ENCODE data around the gene EHD1. TPM values are rescaled to one million over a fixed set of nuclear protein-coding genes. Genes with fewer than 3 reads are reported as not detected.

EHD1 gene
- polyA plus RNA-seq, 2 of the 4 experiments (the other 2 are of a cell fraction), result 25.9 to 37.8 TPM

DNA sequence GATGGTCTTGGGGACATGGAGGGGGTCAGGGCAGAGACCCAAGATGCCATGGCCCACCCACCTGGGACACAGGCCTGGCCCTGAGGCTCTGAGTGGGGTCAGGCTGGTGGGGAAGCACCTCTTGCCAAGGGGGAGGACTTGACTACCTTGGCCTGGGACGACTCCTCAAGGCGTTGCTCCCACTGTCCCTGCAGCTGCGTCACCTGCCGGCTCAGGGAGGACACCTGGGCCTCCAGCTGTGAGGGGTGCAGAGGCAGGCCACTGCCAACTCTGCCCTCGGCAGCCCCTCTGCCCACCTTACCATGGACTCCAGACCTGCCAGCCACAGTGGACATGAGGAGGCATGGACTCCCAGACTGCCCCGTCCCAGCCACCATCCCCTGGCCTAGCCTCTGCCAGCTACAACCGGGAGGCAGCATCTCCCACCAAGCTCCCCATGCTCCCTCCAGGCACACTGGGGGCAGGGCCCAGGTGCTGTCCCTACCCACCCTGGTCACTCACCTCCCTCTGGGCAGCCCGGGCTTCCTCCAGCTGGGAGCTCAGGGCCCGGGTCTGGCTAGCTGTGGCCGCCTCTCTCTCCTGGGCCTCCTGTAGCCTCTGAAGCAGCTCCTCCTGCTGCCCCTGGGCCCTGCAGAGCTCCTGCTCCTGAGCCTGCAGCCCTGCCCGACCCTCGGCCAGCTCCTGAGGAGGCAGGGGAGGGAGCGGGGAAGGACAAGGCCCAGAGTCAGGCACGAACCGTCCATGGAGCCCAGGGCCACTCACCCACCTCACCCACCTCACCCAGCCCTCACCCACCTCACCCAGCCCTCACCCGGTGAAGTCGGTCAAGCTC, 42.6 kb downstream of the EHD1 start:
- H3K9me3 ChIP-seq, result no peaks in the 10 kb centered on the region
- peak overlapping the region; percentile 58 for H3K4me2 ChIP-seq
- 77% methylated on average over 8 of the region's 17 CpGs for WGBS (ENCODE audit: missing lambda C conversion rate)
- no peak for FAIRE-seq
- peaks cover 17% of the 10 kb centered on the region for H3K4me1 ChIP-seq
- peak; percentile 16 to 27; a peak in 5 of 6 replicates for ATAC-seq
- peak overlapping the region; percentile 60 to 68; a peak in 4 of 6 replicates for H3K27ac ChIP-seq
- no peak for DNase-seq (ENCODE audit: low read depth in 1 of 2, low spot score in 1 of 2)
- H3K4me3 ChIP-seq, result no peak overlapping the region
- CTCF ChIA-PET, result interaction anchor here (1.1 to 39.4 kb wide), 9 partner anchors 10 to 193 kb away, joined by 3 to 1607 read pairs (median 4); partner anchors contain the start of genes ARL2, CDC42BPG and EHD1
- TF ChIP-seq HDAC2 (IDR thresholded peaks at IDR 0.05) (no peak), RNF2 (IDR thresholded peaks at IDR 0.05; ENCODE audit: borderline replicate concordance, low read depth) (no peak), RARB (CRISPR knock-in tag; IDR thresholded peaks at IDR 0.05) (no peak), JUNB (IDR thresholded peaks at IDR 0.05) (no peak), SREBF2 (IDR thresholded peaks at IDR 0.05) (no peak), FOSB (CRISPR knock-in tag; IDR thresholded peaks at IDR 0.05) (no peak), ZC3H11A (IDR thresholded peaks at IDR 0.05) (no peak), MAZ (IDR thresholded peaks at IDR 0.05; ENCODE audit: borderline replicate concordance, low read depth, low read length) (no peak), ZNF302 (CRISPR knock-in tag; IDR thresholded peaks at IDR 0.05) (no peak), FOXS1 (CRISPR knock-in tag; IDR thresholded peaks at IDR 0.05) (no peak)
- TF ChIP-seq, protein P1, sequence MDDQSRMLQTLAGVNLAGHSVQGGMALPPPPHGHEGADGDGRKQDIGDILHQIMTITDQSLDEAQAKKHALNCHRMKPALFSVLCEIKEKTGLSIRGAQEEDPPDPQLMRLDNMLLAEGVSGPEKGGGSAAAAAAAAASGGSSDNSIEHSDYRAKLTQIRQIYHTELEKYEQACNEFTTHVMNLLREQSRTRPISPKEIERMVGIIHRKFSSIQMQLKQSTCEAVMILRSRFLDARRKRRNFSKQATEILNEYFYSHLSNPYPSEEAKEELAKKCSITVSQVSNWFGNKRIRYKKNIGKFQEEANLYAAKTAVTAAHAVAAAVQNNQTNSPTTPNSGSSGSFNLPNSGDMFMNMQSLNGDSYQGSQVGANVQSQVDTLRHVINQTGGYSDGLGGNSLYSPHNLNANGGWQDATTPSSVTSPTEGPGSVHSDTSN (IDR thresholded peaks at IDR 0.05), result no peak
- TF ChIP-seq, protein P2, sequence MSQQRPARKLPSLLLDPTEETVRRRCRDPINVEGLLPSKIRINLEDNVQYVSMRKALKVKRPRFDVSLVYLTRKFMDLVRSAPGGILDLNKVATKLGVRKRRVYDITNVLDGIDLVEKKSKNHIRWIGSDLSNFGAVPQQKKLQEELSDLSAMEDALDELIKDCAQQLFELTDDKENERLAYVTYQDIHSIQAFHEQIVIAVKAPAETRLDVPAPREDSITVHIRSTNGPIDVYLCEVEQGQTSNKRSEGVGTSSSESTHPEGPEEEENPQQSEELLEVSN (IDR thresholded peaks at IDR 0.05; ENCODE audit: borderline replicate concordance, low read depth), result no peak
- POLR2A ChIA-PET, result interaction anchor here (1.3 kb wide), 1 partner anchor 178 kb away, joined by 3 read pairs; the partner anchor contains the start of gene ARL2

DNA sequence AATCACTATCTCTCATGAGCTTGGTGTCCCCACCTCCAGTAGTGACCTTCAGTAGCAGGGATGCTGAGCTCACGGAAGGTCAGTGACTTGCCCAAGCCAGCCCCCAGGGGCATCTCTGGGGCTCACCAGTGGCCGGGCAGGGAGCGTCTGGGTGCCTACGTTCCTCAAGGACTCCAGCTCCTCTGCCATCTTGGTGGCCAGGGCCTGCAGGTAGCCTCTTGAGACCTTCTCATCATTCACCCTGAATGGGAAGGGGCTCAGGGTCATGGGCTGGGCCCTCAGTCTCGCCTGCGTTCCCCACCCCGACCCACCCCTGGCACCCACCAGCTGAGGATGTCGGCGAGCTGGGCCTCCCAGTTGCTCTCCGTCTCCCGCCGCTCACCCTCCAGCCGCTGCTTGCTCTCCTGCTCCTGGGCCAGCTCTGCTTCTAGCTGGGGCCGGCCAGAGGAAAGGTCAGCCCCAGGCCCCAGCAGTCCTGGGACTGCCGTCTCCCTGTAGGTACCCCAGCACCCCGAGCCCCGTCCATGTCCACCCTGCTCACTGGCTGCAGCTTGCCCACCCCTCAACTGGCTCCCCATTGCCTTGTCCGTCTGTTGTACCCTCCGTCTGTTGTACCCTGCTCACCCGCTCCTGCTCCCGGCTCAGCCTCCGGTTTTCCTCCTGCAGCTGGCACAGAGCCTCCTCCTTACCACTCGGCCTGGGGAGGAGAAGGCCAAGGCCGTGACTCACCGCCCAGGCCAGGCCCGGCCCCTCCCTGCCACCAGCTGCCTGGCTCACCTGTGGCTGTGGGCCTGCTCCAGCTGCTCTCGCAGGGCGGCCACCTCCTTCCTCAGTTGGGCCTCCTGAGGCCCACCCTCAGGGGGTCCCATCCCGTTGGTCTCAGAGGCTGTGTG, 43.5 kb downstream of the EHD1 start:
- H3K4me1 ChIP-seq, result peaks cover 17% of the 10 kb centered on the region
- no peaks in the 10 kb centered on the region for H3K9me3 ChIP-seq
- peak overlapping the region; percentile 58 for H3K4me2 ChIP-seq
- ATAC-seq (peak; percentile 62 to 83), FAIRE-seq (no peak), DNase-seq (ENCODE audit: low read depth in 1 of 2, low spot score in 1 of 2) (peak; percentile 53 to 58)
- peak overlapping the region; percentile 60 to 68; a peak in 5 of 6 replicates for H3K27ac ChIP-seq
- no peak overlapping the region for H3K4me3 ChIP-seq
- ChIA-PET POLR2A (interaction anchor here (0.6 to 1.3 kb wide), 3 partner anchors 22 to 179 kb away, joined by 3 read pairs; partner anchors contain the start of gene ARL2), CTCF (interaction anchor here (1.1 to 39.4 kb wide), 9 partner anchors 11 to 193 kb away, joined by 3 to 1607 read pairs (median 4); partner anchors contain the start of genes ARL2, CDC42BPG and EHD1)
- TF ChIP-seq FOSB (CRISPR knock-in tag; IDR thresholded peaks at IDR 0.05), result no peak
- no peak for TF ChIP-seq FOSL2 (IDR thresholded peaks at IDR 0.05)
- TF ChIP-seq FOSL2 (CRISPR knock-in tag; IDR thresholded peaks at IDR 0.05), result peak; percentile 73
- 67% methylated on average over 25 of the region's 29 CpGs for WGBS (ENCODE audit: missing lambda C conversion rate)

DNA sequence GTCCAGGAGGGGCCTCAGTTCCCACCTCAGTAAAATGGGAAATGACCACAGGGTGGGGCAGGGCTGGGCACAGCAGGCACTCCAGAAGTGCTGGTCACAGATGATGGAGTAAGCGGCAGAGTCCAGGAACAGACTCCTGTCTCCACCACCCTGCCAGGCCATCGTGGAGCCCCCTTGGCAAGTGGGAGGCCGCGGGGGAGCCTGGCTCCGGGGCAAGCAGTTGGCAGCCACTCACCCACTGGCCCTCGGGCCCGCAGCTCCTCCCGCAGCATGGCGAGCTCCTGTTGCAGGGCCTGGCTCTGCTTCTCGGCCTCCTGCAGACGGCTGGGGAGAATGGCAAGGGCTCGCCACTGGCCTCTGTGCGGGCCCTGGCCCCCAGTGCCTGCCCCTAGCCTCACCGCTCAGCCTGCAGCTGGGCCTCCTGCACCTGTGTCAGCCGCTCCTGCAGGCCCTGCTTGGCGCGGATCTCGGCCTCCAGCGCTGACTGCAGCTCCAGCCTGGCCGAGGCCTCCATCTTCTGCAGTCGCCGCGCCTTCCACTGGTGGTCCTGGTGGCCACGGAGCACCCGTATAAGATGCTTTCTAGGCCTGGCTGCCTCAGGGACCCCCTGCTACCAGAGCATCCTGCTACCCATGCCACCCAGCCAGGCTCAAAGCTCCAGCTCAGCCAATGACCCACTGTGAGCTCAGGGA, 44.2 kb downstream of the EHD1 start:
- Histone ChIP-seq H3K4me1 (peaks cover 17% of the 10 kb centered on the region), H3K9me3 (no peaks in the 10 kb centered on the region), H3K4me3 (no peak overlapping the region), H3K27ac (peak overlapping the region in 1 of 2 experiments; percentile 68; a peak in 2 of 6 replicates), H3K4me2 (no peak overlapping the region)
- ATAC-seq, result peak in 1 of 2 experiments; percentile 10; a peak in 3 of 6 replicates
- ChIA-PET CTCF (interaction anchor here (1.1 to 39.4 kb wide), 8 partner anchors 10 to 180 kb away, joined by 3 to 1607 read pairs (median 9); partner anchors contain the start of genes ARL2, CDC42BPG and EHD1), POLR2A (interaction anchor here (0.6 to 1.2 kb wide), 2 partner anchors 23 to 47 kb away, joined by 3 read pairs; no protein-coding TSS in a partner anchor)
- no peak for FAIRE-seq
- no peak for DNase-seq (ENCODE audit: low read depth in 1 of 2, low spot score in 1 of 2)
- WGBS (ENCODE audit: missing lambda C conversion rate), result 97% methylated on average over 18 of the region's 25 CpGs
- TF ChIP-seq HDAC2 (IDR thresholded peaks at IDR 0.05) (no peak), ZFP36 (IDR thresholded peaks at IDR 0.05; ENCODE audit: borderline replicate concordance, partially characterized antibody) (no peak), SREBF2 (IDR thresholded peaks at IDR 0.05) (no peak), BHLHE40 (IDR thresholded peaks at IDR 0.05; ENCODE audit: low read depth, low read length) (no peak), FOSB (CRISPR knock-in tag; IDR thresholded peaks at IDR 0.05) (no peak), PHF8 (IDR thresholded peaks at IDR 0.05; ENCODE audit: borderline replicate concordance, low read depth) (no peak), GATA3 (IDR thresholded peaks at IDR 0.05; ENCODE audit: borderline replicate concordance) (no peak), ZC3H11A (IDR thresholded peaks at IDR 0.05) (no peak), NFE2L2 (conservative IDR thresholded peaks at IDR 0.05; ENCODE audit: low read length) (no peak), RCOR1 (IDR thresholded peaks at IDR 0.05; ENCODE audit: low read depth, low read length) (no peak), MYC (IDR thresholded peaks at IDR 0.05; ENCODE audit: borderline replicate concordance, low read length) (no peak)
- TF ChIP-seq, protein P3, sequence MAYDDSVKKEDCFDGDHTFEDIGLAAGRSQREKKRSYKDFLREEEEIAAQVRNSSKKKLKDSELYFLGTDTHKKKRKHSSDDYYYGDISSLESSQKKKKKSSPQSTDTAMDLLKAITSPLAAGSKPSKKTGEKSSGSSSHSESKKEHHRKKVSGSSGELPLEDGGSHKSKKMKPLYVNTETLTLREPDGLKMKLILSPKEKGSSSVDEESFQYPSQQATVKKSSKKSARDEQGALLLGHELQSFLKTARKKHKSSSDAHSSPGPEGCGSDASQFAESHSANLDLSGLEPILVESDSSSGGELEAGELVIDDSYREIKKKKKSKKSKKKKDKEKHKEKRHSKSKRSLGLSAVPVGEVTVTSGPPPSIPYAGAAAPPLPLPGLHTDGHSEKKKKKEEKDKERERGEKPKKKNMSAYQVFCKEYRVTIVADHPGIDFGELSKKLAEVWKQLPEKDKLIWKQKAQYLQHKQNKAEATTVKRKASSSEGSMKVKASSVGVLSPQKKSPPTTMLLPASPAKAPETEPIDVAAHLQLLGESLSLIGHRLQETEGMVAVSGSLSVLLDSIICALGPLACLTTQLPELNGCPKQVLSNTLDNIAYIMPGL (CRISPR knock-in tag; IDR thresholded peaks at IDR 0.05; ENCODE audit: borderline replicate concordance), result no peak
- TF ChIP-seq, protein P2 (IDR thresholded peaks at IDR 0.05; ENCODE audit: borderline replicate concordance, low read depth), result no peak
- TF ChIP-seq, protein P1 (IDR thresholded peaks at IDR 0.05), result no peak

Data from A549 (cell line).